Measurements from ENCODE around the gene DNAJC25.
"Not testable (repeated sequence)": the region's sequence is repeated elsewhere in the genome, so short reads cannot be mapped to it uniquely, and the experiment has no call there.

Gene DNAJC25

GRCh38 chr9:111631214-111631971 is at the start of gene DNAJC25:
Gene DNAJC25 (plus strand): TSS chr9:111631334. CDS start chr9:111631408, 74 bp downstream.
- peak; percentile 97 for DNase-seq

GRCh38 chr9:111582888-111583287 is 48.2 kb upstream of the DNAJC25 start:
- DNase-seq, result no peak

GRCh38 chr9:111586378-111586777 is 44.8 kb upstream of the DNAJC25 start:
- DNase-seq, result no peak

GRCh38 chr9:111588846-111589245 is 42.3 kb upstream of the DNAJC25 start:
- DNase-seq, result no peak

- DNase-seq, result peak; percentile 63
These were observed 33.0 kb upstream of the DNAJC25 start for GRCh38 chr9:111597852-111598732.

- DNase-seq, result peak; percentile 56
These were observed 32.4 kb upstream of the DNAJC25 start for GRCh38 chr9:111598733-111599091.

- peak; percentile 66 for DNase-seq
These were observed 31.8 kb upstream of the DNAJC25 start, which contains the start of gene PTGR1 for GRCh38 chr9:111599092-111599954. Gene PTGR1 (minus strand): TSS chr9:111599647. CDS start chr9:111597422, 2,225 bp downstream.

GRCh38 chr9:111599955-111600343 is 31.2 kb upstream of the DNAJC25 start:
- DNase-seq, result no peak

- DNase-seq, result no peak
These were observed 29.7 kb upstream of the DNAJC25 start for GRCh38 chr9:111601237-111602018.

GRCh38 chr9:111603041-111603440 is 28.1 kb upstream of the DNAJC25 start:
- DNase-seq, result no peak

GRCh38 chr9:111604054-111604615 is 27.0 kb upstream of the DNAJC25 start:
- DNase-seq, result no peak

GRCh38 chr9:111605041-111605559 is 26.0 kb upstream of the DNAJC25 start:
- no peak for DNase-seq

GRCh38 chr9:111610149-111610548 is 21.0 kb upstream of the DNAJC25 start:
- no peak for DNase-seq

- DNase-seq, result no peak
These were observed 20.3 kb upstream of the DNAJC25 start for GRCh38 chr9:111610845-111611244.

GRCh38 chr9:111613436-111614040 is 17.6 kb upstream of the DNAJC25 start:
- DNase-seq, result no peak

- no peak for DNase-seq
These were observed 15.2 kb upstream of the DNAJC25 start for GRCh38 chr9:111615928-111616327.

- not testable (repeated sequence) for DNase-seq
These were observed 13.8 kb upstream of the DNAJC25 start for GRCh38 chr9:111617349-111617748.

- no peak for DNase-seq
These were observed 9.1 kb upstream of the DNAJC25 start for GRCh38 chr9:111621895-111622480.

GRCh38 chr9:111622626-111623025 is 8.5 kb upstream of the DNAJC25 start:
- no peak for DNase-seq

GRCh38 chr9:111627260-111627963 is 3.7 kb upstream of the DNAJC25 start:
- no peak for DNase-seq

Data from activated CD8-positive, alpha-beta memory T cell treated with anti-CD3 and anti-CD28 coated beads, Interleukin-2, amount 50 U/mL, for 48 hours (primary cell).